GM12875 (cell line): ENCODE results near the gene HERC5.

ENCODE experiments used
- H3K4me3 ChIP-seq: one replicate; pipeline ENCODE4 v1.5.1; 2011; ENCODE audit warnings: low read depth, low read length, control low read depth
- TF ChIP-seq, protein P1 (sequence below): IDR thresholded peaks from 2 replicates; pipeline ENCODE4 v1.5.1; 2011; ENCODE audit warnings: low read depth, mild to moderate bottlenecking, control low read depth, inconsistent platforms, low read length, moderate library complexity, borderline replicate concordance; ENCODE audit not compliant: insufficient read depth

HERC5 gene

GRCh38 chr4:88518911-88519310 lies 62.0 kb downstream of the HERC5 start:
- H3K4me3 ChIP-seq = no peak overlapping the region
- TF ChIP-seq, protein P1, sequence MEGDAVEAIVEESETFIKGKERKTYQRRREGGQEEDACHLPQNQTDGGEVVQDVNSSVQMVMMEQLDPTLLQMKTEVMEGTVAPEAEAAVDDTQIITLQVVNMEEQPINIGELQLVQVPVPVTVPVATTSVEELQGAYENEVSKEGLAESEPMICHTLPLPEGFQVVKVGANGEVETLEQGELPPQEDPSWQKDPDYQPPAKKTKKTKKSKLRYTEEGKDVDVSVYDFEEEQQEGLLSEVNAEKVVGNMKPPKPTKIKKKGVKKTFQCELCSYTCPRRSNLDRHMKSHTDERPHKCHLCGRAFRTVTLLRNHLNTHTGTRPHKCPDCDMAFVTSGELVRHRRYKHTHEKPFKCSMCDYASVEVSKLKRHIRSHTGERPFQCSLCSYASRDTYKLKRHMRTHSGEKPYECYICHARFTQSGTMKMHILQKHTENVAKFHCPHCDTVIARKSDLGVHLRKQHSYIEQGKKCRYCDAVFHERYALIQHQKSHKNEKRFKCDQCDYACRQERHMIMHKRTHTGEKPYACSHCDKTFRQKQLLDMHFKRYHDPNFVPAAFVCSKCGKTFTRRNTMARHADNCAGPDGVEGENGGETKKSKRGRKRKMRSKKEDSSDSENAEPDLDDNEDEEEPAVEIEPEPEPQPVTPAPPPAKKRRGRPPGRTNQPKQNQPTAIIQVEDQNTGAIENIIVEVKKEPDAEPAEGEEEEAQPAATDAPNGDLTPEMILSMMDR = no peak

GRCh38 chr4:88522702-88523324 lies 65.9 kb downstream of the HERC5 start:
- peak overlapping the region; percentile 92 for H3K4me3 ChIP-seq
- TF ChIP-seq, protein P1 = no peak

DNA sequence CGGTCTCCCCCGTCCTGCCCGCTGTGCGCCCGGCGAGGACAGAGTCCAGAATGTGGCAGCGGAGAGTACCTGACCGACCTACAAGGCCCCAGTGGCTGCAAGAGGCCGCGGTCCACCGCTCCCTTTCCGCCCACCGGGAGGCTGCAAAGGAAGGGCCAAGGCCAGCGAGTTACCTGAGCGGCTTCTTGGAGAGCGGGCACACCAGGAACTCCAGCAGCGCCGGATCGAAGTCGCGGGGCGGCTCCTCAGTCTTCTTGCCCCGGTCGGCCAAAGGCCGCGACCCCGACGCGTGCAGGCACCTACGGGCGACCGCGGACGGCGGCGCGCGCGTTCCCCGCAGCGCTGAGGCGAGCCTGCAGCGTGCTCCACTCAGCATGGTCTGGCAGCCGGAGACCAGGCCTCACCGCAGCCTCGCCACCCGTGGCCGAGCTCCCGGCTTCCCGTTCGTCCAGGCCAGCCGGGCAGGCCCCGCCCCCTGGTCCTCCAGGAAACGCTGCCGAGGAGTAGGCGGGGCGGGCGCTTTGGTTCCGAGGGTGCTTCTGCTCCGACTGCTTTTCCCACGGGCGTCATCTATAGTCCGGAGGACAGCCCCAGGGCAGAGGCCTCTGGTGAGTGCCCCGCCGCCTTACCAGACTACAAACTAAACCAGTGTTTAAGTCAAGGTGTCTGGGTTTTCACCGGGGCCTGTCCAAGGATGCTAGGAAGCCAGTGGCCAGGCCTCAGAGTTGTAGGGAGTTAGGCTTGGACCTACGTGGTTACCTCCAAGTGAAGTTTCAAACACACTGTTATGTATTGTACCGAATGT lies 66.6 kb downstream of the HERC5 start, which contains the start of gene PYURF:
Gene PYURF (minus strand): TSS at position 452 of the 805 bp plus-strand sequence. CDS start 76 bp downstream, at position 376.
- TF ChIP-seq, protein P1 = no peak
- H3K4me3 ChIP-seq = peak within 1 kb of the TSS; percentile 92

GRCh38 chr4:88524171-88524570 lies 67.3 kb downstream of the HERC5 start:
- peak overlapping the region; percentile 92 for H3K4me3 ChIP-seq
- TF ChIP-seq, protein P1 = no peak

GRCh38 chr4:88526221-88526815 lies 69.4 kb downstream of the HERC5 start:
- no peak overlapping the region for H3K4me3 ChIP-seq
- TF ChIP-seq, protein P1 = no peak

- TF ChIP-seq, protein P1 = no peak
- H3K4me3 ChIP-seq = no peak overlapping the region
Measured at GRCh38 chr4:88527787-88528186, 70.9 kb downstream of the HERC5 start.
